Measurements from ENCODE around the gene GRIN2C.

The GRIN2C gene

GRCh38 chr17:74852237-74853047, 7.2 kb downstream of the GRIN2C start:
- H3K4me3 ChIP-seq (ENCODE audit: low read length), result peak overlapping the region; percentile 5; the same call in 1 of the 2 replicates
- TF ChIP-seq ZNF274 (IDR thresholded peaks at IDR 0.05; ENCODE audit: low read depth, low read length), result no peak

- TF ChIP-seq ZNF274 (IDR thresholded peaks at IDR 0.05; ENCODE audit: low read depth, low read length), result no peak
- no peak overlapping the region for H3K4me3 ChIP-seq (ENCODE audit: low read length)
Observed at GRCh38 chr17:74851612-74852236, 8.0 kb downstream of the GRIN2C start.

DNA sequence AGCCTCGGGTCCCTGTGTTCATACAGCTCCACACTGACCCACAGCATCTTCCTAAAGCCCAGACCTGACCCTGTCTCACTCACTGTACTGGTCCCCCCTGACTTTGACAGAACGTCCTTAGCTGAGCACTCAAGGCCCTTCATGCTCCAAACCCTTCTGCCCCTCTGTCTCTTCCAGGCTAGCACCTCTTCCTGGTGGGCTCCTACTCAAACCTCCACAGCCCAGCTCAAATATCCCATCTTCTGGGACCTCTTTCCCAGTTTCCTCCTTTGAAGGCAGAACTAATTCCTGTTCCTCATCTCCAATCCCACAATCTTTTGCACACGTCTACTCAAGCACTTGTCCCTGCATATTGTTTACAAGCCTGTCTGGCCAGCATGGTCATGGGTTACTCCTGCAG, 8.8 kb downstream of the GRIN2C start:
- no peak overlapping the region for H3K4me3 ChIP-seq (ENCODE audit: low read length)
- TF ChIP-seq ZNF274 (IDR thresholded peaks at IDR 0.05; ENCODE audit: low read depth, low read length), result no peak

- H3K4me3 ChIP-seq (ENCODE audit: low read length), result no peak overlapping the region
- TF ChIP-seq ZNF274 (IDR thresholded peaks at IDR 0.05; ENCODE audit: low read depth, low read length), result no peak
Observed at GRCh38 chr17:74850310-74850709, 9.4 kb downstream of the GRIN2C start.

GRCh38 chr17:74848656-74849399, 10.9 kb downstream of the GRIN2C start:
- no peak for TF ChIP-seq ZNF274 (IDR thresholded peaks at IDR 0.05; ENCODE audit: low read depth, low read length)
- no peak overlapping the region for H3K4me3 ChIP-seq (ENCODE audit: low read length)

DNA sequence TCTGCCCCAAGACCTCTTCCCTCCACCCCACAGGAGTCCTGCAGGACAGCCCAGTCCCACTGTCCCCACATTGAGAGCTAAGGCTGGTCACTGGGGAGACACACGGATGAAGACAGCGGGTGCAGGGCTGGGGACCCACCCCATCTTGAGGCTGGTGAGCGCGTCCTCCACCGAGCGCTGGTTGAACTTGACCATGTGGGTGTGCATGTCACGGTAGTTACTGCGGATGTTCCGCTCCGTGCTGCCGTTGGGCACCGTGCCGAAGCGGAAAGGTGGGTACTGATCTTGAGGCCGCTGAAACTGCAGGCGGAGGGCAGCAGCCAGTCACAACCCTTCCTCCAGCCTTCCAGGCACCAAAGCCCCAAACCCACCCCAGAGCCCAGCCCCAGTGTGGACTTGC, 13.1 kb downstream of the GRIN2C start:
- no peak for TF ChIP-seq ZNF274 (IDR thresholded peaks at IDR 0.05; ENCODE audit: low read depth, low read length)
- H3K4me3 ChIP-seq (ENCODE audit: low read length), result no peak overlapping the region

DNA sequence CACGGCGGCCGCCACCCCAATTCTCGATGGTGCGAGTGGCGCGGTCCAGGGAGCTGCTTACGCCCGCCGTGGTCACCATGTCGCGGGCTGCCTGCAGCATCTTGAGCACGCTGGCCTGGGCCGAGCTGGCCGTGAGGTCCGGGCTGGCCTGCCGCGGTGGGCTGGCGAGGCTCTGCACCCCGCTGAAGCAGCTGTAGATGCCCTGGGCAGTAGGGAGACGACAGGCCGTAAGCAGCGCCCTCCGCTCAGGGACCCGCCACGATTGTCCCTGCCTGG, 16.4 kb downstream of the GRIN2C start:
- no peak for TF ChIP-seq ZNF274 (IDR thresholded peaks at IDR 0.05; ENCODE audit: low read depth, low read length)
- no peak overlapping the region for H3K4me3 ChIP-seq (ENCODE audit: low read length)

DNA sequence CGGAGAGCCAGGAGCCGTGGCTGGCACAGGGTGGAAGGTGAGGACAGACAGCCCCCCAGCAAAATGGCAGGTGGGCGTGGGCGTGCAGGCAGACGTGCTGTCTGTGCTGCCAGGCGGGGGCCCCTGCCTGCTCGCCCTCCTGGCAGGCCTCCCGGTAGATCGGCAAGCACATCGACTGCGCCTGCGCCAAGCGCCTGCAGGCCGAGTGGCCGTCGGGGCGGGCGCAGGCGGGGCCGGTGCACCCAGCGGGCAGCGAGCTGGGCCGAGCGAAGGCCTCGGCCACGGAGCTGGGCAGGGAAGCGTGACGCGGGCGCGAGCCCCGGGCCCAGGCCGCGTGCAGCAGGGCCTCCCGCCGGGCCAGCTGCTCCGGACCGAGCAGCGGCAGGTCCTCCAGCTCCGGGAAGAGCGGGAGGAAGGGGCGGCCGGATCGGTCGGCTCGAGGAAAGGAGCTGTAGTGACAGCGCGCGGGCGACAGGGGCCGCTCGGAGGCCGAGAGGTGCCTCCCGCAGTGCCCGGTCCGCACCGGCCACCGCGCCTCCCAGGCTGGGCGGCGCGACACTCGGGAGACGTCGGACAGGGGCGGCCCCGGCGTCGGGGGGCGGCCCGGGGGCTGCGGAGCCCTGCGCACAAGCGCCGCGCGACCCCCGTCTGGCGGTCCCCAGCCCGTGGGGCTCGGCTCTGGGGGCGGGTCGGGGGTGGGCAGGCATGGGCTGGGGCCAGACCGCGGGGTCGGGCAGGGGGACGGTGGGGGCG, 16.9 kb downstream of the GRIN2C start:
- no peak for TF ChIP-seq ZNF274 (IDR thresholded peaks at IDR 0.05; ENCODE audit: low read depth, low read length)
- H3K4me3 ChIP-seq (ENCODE audit: low read length), result no peak overlapping the region

- no peak overlapping the region for H3K4me3 ChIP-seq (ENCODE audit: low read length)
- TF ChIP-seq ZNF274 (IDR thresholded peaks at IDR 0.05; ENCODE audit: low read depth, low read length), result no peak
Observed at GRCh38 chr17:74842146-74842598, 17.5 kb downstream of the GRIN2C start.

- no peak for TF ChIP-seq ZNF274 (IDR thresholded peaks at IDR 0.05; ENCODE audit: low read depth, low read length)
- no peak overlapping the region for H3K4me3 ChIP-seq (ENCODE audit: low read length)
Observed at GRCh38 chr17:74840989-74841666, 18.6 kb downstream of the GRIN2C start.

DNA sequence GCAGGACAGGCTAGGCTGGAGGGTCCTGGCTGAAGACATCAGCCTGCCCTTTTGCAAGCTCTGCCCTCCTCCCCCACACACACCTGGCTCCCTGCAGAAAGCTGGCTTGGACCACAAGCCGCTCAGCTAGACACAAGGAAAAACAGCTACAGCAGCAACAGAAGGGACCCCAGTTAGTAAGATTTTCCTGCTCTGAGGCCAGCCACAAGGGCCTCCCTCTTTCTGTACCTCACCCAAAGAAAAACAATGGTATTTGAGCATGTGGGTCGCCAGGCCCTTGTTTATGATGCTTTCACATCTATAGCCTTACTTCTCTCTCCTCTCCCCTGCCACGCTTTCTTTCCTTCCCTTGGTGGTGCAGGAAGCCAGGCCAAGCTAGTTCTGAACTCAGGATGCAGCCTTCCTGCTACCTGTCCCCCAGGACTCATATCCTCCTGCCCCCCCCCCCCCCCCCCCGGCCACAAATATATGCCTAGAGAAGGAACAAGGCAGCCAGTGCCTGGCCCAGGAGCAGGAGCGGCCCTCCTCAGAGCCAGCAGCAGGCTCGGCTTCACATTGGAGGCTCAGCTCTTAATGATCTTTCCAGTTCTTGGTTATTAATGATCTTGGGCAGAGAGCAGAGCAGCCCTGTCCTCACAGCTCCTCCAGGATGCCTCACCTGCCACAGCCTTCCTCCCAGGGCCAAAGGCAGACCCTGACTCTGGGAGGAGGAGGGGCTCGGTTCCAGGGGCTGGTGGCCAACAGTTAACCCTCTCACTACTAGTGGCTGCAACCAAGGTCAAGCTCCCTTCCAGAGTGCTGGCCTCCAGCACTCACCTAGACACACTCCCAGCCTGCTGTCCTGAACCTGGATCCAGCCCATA, 19.5 kb downstream of the GRIN2C start:
- no peak overlapping the region for H3K4me3 ChIP-seq (ENCODE audit: low read length)

DNA sequence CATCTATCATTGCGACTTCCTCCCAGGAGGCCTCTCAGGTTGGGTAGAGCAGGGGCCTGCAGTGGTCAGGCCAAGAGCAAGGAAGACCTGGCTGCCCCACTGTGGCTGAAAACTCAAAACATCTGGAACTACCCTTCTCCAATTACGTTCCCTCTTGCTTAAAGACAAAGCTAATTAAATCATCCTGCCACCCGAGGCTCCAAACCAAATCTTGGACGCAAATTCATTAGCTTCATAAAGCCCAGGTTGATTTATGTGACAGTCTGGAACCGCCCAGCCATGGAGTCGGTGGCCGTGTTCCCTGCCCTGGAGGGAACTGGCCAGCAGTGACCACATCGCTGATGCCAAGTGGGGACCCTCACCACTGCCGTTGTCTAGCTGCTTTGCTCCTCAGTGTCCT, 21.4 kb downstream of the GRIN2C start:
- no peak for TF ChIP-seq ZNF274 (IDR thresholded peaks at IDR 0.05; ENCODE audit: low read depth, low read length)

More for the DNA sequence above, 19.5 kb downstream of the GRIN2C start:
- TF ChIP-seq ZNF274 (IDR thresholded peaks at IDR 0.05; ENCODE audit: low read depth, low read length), result no peak

More for the DNA sequence above, 21.4 kb downstream of the GRIN2C start:
- no peak overlapping the region for H3K4me3 ChIP-seq (ENCODE audit: low read length)
